Chondrocyte (in vitro differentiated cells): ENCODE results near the gene ADAMTS16. TPM values are rescaled to one million over a fixed set of nuclear protein-coding genes. Genes with fewer than 3 reads are reported as not detected.

ENCODE experiments used
- DNase-seq: peaks from one replicate; pipeline ENCODE4 v3.0.0; 2021; ENCODE audit warnings: mixed read lengths, low spot score
- H3K27ac Mint-ChIP-seq: one replicate; pipeline ENCODE4 v1.8.0; 2021; ENCODE audit warnings: mild to moderate bottlenecking, moderate library complexity, mixed read lengths; ENCODE audit not compliant: unreplicated experiment
- H3K27me3 Mint-ChIP-seq: 2 replicates; pipeline ENCODE4 v1.8.0; 2021; ENCODE audit warnings: low read depth, mixed read lengths
- H3K36me3 Mint-ChIP-seq: 2 replicates; pipeline ENCODE4 v1.8.0; 2021; ENCODE audit warnings: low read depth, mixed read lengths
- H3K4me1 Mint-ChIP-seq: 2 replicates; pipeline ENCODE4 v1.8.0; 2021; ENCODE audit warnings: low read depth, mild to moderate bottlenecking, mixed read lengths
- H3K4me3 Mint-ChIP-seq: one replicate; pipeline ENCODE4 v1.8.0; 2021; ENCODE audit warnings: mild to moderate bottlenecking, moderate library complexity, mixed read lengths; ENCODE audit not compliant: unreplicated experiment
- H3K9me3 Mint-ChIP-seq: 2 replicates; pipeline ENCODE4 v1.8.0; 2021; ENCODE audit warnings: low read depth, mixed read lengths
- CTCF ChIP-seq: fragments of 200-600 bp; sonication (generic); IDR thresholded peaks from 2 replicates; pipeline ENCODE4 v1.5.0; 2021; ENCODE audit warnings: antibody characterized with exemption, mild to moderate bottlenecking, moderate library complexity
- total RNA-seq: library from RNA; stranded (reverse); gene quantifications from 3 replicates; pipeline ENCODE4 v1.2.1, GENCODE V29; 2021

Gene ADAMTS16
- total RNA-seq, 1 donor from 2014 or later = 12.5 TPM

GRCh38 chr5:5293029-5293428 lies 152.9 kb downstream of the ADAMTS16 start:
- no peak overlapping the region for H3K27ac Mint-ChIP-seq
- no peak for TF ChIP-seq CTCF
- no peaks in the 10 kb centered on the region for H3K27me3 Mint-ChIP-seq
- H3K4me3 Mint-ChIP-seq = no peak overlapping the region
- peaks cover 20% of the 10 kb centered on the region for H3K4me1 Mint-ChIP-seq
- peaks cover 3% of the 10 kb centered on the region for H3K9me3 Mint-ChIP-seq
- H3K36me3 Mint-ChIP-seq = peaks cover 4% of the 10 kb centered on the region
- DNase-seq = no peak

- H3K9me3 Mint-ChIP-seq = peaks cover 3% of the 10 kb centered on the region
- DNase-seq = no peak
- no peaks in the 10 kb centered on the region for H3K27me3 Mint-ChIP-seq
- H3K27ac Mint-ChIP-seq = peak overlapping the region; percentile 42
- TF ChIP-seq CTCF = no peak
- H3K4me1 Mint-ChIP-seq = peaks cover 22% of the 10 kb centered on the region
- H3K4me3 Mint-ChIP-seq = no peak overlapping the region
- H3K36me3 Mint-ChIP-seq = peaks cover 4% of the 10 kb centered on the region
These were observed 154.3 kb downstream of the ADAMTS16 start for GRCh38 chr5:5294429-5294828.

- peaks cover 3% of the 10 kb centered on the region for H3K9me3 Mint-ChIP-seq
- no peaks in the 10 kb centered on the region for H3K27me3 Mint-ChIP-seq
- H3K4me3 Mint-ChIP-seq = no peak overlapping the region
- no peak overlapping the region for H3K27ac Mint-ChIP-seq
- peaks cover 22% of the 10 kb centered on the region for H3K4me1 Mint-ChIP-seq
- no peak for TF ChIP-seq CTCF
- peaks cover 4% of the 10 kb centered on the region for H3K36me3 Mint-ChIP-seq
- DNase-seq = no peak
These were observed 155.2 kb downstream of the ADAMTS16 start for GRCh38 chr5:5295351-5295750.

GRCh38 chr5:5296051-5296450 lies 155.9 kb downstream of the ADAMTS16 start:
- H3K4me1 Mint-ChIP-seq = peaks cover 16% of the 10 kb centered on the region
- DNase-seq = no peak
- no peak overlapping the region for H3K4me3 Mint-ChIP-seq
- H3K9me3 Mint-ChIP-seq = peaks cover 3% of the 10 kb centered on the region
- no peak overlapping the region for H3K27ac Mint-ChIP-seq
- no peak for TF ChIP-seq CTCF
- H3K36me3 Mint-ChIP-seq = peaks cover 3% of the 10 kb centered on the region
- no peaks in the 10 kb centered on the region for H3K27me3 Mint-ChIP-seq

GRCh38 chr5:5297432-5298067 lies 157.4 kb downstream of the ADAMTS16 start:
- DNase-seq = no peak
- TF ChIP-seq CTCF = no peak
- no peak overlapping the region for H3K27ac Mint-ChIP-seq
- H3K9me3 Mint-ChIP-seq = peaks cover 8% of the 10 kb centered on the region
- H3K27me3 Mint-ChIP-seq = no peaks in the 10 kb centered on the region
- no peak overlapping the region for H3K4me3 Mint-ChIP-seq
- peaks cover 7% of the 10 kb centered on the region for H3K36me3 Mint-ChIP-seq
- H3K4me1 Mint-ChIP-seq = peaks cover 11% of the 10 kb centered on the region
